ENCODE results near the gene CINP.
A peak's percentile ranks its signal among the peaks of the same experiment; 100 is the strongest.

CINP gene

GRCh38 chr14:102370305-102370809 lies 7.7 kb upstream of the CINP start:
- 59% methylated on average over 11 of the region's 11 CpGs for WGBS
- Histone ChIP-seq H3K4me1 (ENCODE audit: control insufficient read depth, insufficient read depth, low read depth, low read length) (peaks cover 3% of the 10 kb centered on the region), H2AFZ (ENCODE audit: low read depth, low read length) (no peak overlapping the region), H3K79me1 (replicated peaks; ENCODE audit: low read length, poor library complexity, severe bottlenecking) (peaks cover 30% of the 10 kb centered on the region), H3K23ac (ENCODE audit: low read length in 2 of 2) (no peak overlapping the region), H3K27ac (ENCODE audit: low read length, poor library complexity, severe bottlenecking) (no peak overlapping the region), H4K91ac (ENCODE audit: low read length) (peak overlapping the region; percentile 12), H3K4me2 (ENCODE audit: low read length, poor library complexity, severe bottlenecking) (no peak overlapping the region), H2BK15ac (ENCODE audit: low read depth, poor library complexity, severe bottlenecking) (no peak overlapping the region), H2BK12ac (ENCODE audit: low read length in 2 of 2) (no peak overlapping the region), H2BK5ac (ENCODE audit: low read depth, low read length, poor library complexity, severe bottlenecking) (no peak overlapping the region), H3K4me3 (ENCODE audit: insufficient read depth in 1 of 2, low read depth in 1 of 2, low read length in 2 of 2) (no peak overlapping the region), H4K8ac (ENCODE audit: low read length) (no peak overlapping the region), H3K9me3 (ENCODE audit: control insufficient read depth, low read length) (no peaks in the 10 kb centered on the region), H3K14ac (ENCODE audit: low read length in 2 of 2) (no peak overlapping the region), H3K9ac (ENCODE audit: low read length) (no peak overlapping the region), H3K27me3 (ENCODE audit: control insufficient read depth in 1 of 2, insufficient read depth in 1 of 2, low read length in 2 of 2) (no peaks in the 10 kb centered on the region), H2AK5ac (ENCODE audit: low read length, severe bottlenecking) (no peak overlapping the region), H3K18ac (ENCODE audit: low read depth in 1 of 2, low read length in 2 of 2) (no peak overlapping the region), H3K4ac (ENCODE audit: low read depth in 1 of 2, low read length in 2 of 2) (no peak overlapping the region), H2BK120ac (ENCODE audit: low read depth, low read length) (no peak overlapping the region), H3K36me3 (ENCODE audit: control insufficient read depth in 1 of 2, insufficient read depth in 2 of 2, low read depth in 1 of 2, low read length in 2 of 2) (peaks cover 0 to 2% of the 10 kb centered on the region in 2 experiments)
- DNase-seq = peak; percentile 53

GRCh38 chr14:102363182-102363943 lies 673 bp upstream of the CINP start:
- Histone ChIP-seq H2AK5ac (ENCODE audit: low read length, severe bottlenecking) (no peak overlapping the region), H2AFZ (ENCODE audit: low read depth, low read length) (peak overlapping the region; percentile 85), H2BK120ac (ENCODE audit: low read depth, low read length) (no peak overlapping the region), H3K23ac (ENCODE audit: low read length in 2 of 2) (peak overlapping the region; percentile 46 to 100), H3K36me3 (ENCODE audit: control insufficient read depth in 1 of 2, insufficient read depth in 2 of 2, low read depth in 1 of 2, low read length in 2 of 2) (peaks cover 4 to 19% of the 10 kb centered on the region in 2 experiments), H3K18ac (ENCODE audit: low read depth in 1 of 2, low read length in 2 of 2) (peak overlapping the region; percentile 72 to 94), H3K14ac (ENCODE audit: low read length in 2 of 2) (peak overlapping the region in 1 of 2 experiments; percentile 96), H3K4me2 (ENCODE audit: low read length, poor library complexity, severe bottlenecking) (peak overlapping the region; percentile 93), H3K27me3 (ENCODE audit: control insufficient read depth in 1 of 2, insufficient read depth in 1 of 2, low read length in 2 of 2) (no peaks in the 10 kb centered on the region), H3K27ac (ENCODE audit: low read length, poor library complexity, severe bottlenecking) (peak overlapping the region; percentile 4), H3K9me3 (ENCODE audit: control insufficient read depth, low read length) (no peaks in the 10 kb centered on the region), H3K4ac (ENCODE audit: low read depth in 1 of 2, low read length in 2 of 2) (peak overlapping the region in 1 of 2 experiments; percentile 93), H3K4me1 (ENCODE audit: control insufficient read depth, insufficient read depth, low read depth, low read length) (peaks cover 9% of the 10 kb centered on the region), H4K8ac (ENCODE audit: low read length) (peak overlapping the region; percentile 92), H3K79me1 (replicated peaks; ENCODE audit: low read length, poor library complexity, severe bottlenecking) (peaks cover 40% of the 10 kb centered on the region), H4K91ac (ENCODE audit: low read length) (peak overlapping the region; percentile 72), H3K9ac (ENCODE audit: low read length) (peak overlapping the region; percentile 93), H2BK15ac (ENCODE audit: low read depth, poor library complexity, severe bottlenecking) (peak overlapping the region; percentile 90), H2BK5ac (ENCODE audit: low read depth, low read length, poor library complexity, severe bottlenecking) (no peak overlapping the region), H2BK12ac (ENCODE audit: low read length in 2 of 2) (peak overlapping the region in 1 of 2 experiments; percentile 42), H3K4me3 (ENCODE audit: insufficient read depth in 1 of 2, low read depth in 1 of 2, low read length in 2 of 2) (peak overlapping the region; percentile 86 to 92)
- peak; percentile 56 for DNase-seq
- 5% methylated on average over 51 of the region's 53 CpGs for WGBS

- no peak overlapping the region for H2BK15ac ChIP-seq (ENCODE audit: low read depth, poor library complexity, severe bottlenecking)
- H3K4me2 ChIP-seq (ENCODE audit: low read length, poor library complexity, severe bottlenecking) = peak overlapping the region; percentile 81
- peak; percentile 58 for DNase-seq
- H2AFZ ChIP-seq (ENCODE audit: low read depth, low read length) = peak overlapping the region; percentile 96
- peak overlapping the region; percentile 93 for H3K9ac ChIP-seq (ENCODE audit: low read length)
- peaks cover 41% of the 10 kb centered on the region for H3K79me1 ChIP-seq (replicated peaks; ENCODE audit: low read length, poor library complexity, severe bottlenecking)
- H3K9me3 ChIP-seq (ENCODE audit: control insufficient read depth, low read length) = no peaks in the 10 kb centered on the region
- H3K27ac ChIP-seq (ENCODE audit: low read length, poor library complexity, severe bottlenecking) = peak overlapping the region; percentile 75
- H3K4ac ChIP-seq (ENCODE audit: low read depth in 1 of 2, low read length in 2 of 2) = peak overlapping the region in 1 of 2 experiments; percentile 34
- peak overlapping the region in 1 of 2 experiments; percentile 18 for H3K18ac ChIP-seq (ENCODE audit: low read depth in 1 of 2, low read length in 2 of 2)
- WGBS = 54% methylated on average over 4 of the region's 4 CpGs
- peaks cover 9% of the 10 kb centered on the region for H3K4me1 ChIP-seq (ENCODE audit: control insufficient read depth, insufficient read depth, low read depth, low read length)
- H2BK120ac ChIP-seq (ENCODE audit: low read depth, low read length) = no peak overlapping the region
- H4K91ac ChIP-seq (ENCODE audit: low read length) = no peak overlapping the region
- H3K36me3 ChIP-seq (ENCODE audit: control insufficient read depth in 1 of 2, insufficient read depth in 2 of 2, low read depth in 1 of 2, low read length in 2 of 2) = peaks cover 4 to 32% of the 10 kb centered on the region in 2 experiments
- H3K23ac ChIP-seq (ENCODE audit: low read length in 2 of 2) = no peak overlapping the region
- H2BK12ac ChIP-seq (ENCODE audit: low read length in 2 of 2) = no peak overlapping the region
- peak overlapping the region in 1 of 2 experiments; percentile 55 for H3K14ac ChIP-seq (ENCODE audit: low read length in 2 of 2)
- peak overlapping the region; percentile 49 for H2BK5ac ChIP-seq (ENCODE audit: low read depth, low read length, poor library complexity, severe bottlenecking)
- H4K8ac ChIP-seq (ENCODE audit: low read length) = no peak overlapping the region
- H2AK5ac ChIP-seq (ENCODE audit: low read length, severe bottlenecking) = no peak overlapping the region
- no peaks in the 10 kb centered on the region for H3K27me3 ChIP-seq (ENCODE audit: control insufficient read depth in 1 of 2, insufficient read depth in 1 of 2, low read length in 2 of 2)
- H3K4me3 ChIP-seq (ENCODE audit: insufficient read depth in 1 of 2, low read depth in 1 of 2, low read length in 2 of 2) = peak overlapping the region; percentile 86 to 92
Observed at GRCh38 chr14:102362084-102362483, 606 bp downstream of the CINP start.

GRCh38 chr14:102360388-102360787 lies 2.3 kb downstream of the CINP start:
- H3K4me2 ChIP-seq (ENCODE audit: low read length, poor library complexity, severe bottlenecking) = no peak overlapping the region
- peaks cover 9% of the 10 kb centered on the region for H3K4me1 ChIP-seq (ENCODE audit: control insufficient read depth, insufficient read depth, low read depth, low read length)
- no peak overlapping the region for H2AFZ ChIP-seq (ENCODE audit: low read depth, low read length)
- no peak overlapping the region for H2AK5ac ChIP-seq (ENCODE audit: low read length, severe bottlenecking)
- peaks cover 38% of the 10 kb centered on the region for H3K79me1 ChIP-seq (replicated peaks; ENCODE audit: low read length, poor library complexity, severe bottlenecking)
- DNase-seq = no peak
- no peak overlapping the region for H4K91ac ChIP-seq (ENCODE audit: low read length)
- peak overlapping the region in 1 of 2 experiments; percentile 22 for H3K4me3 ChIP-seq (ENCODE audit: insufficient read depth in 1 of 2, low read depth in 1 of 2, low read length in 2 of 2)
- H2BK120ac ChIP-seq (ENCODE audit: low read depth, low read length) = no peak overlapping the region
- no peak overlapping the region for H3K23ac ChIP-seq (ENCODE audit: low read length in 2 of 2)
- no peak overlapping the region for H4K8ac ChIP-seq (ENCODE audit: low read length)
- WGBS = 94% methylated on average over 1 of the region's 3 CpGs
- no peak overlapping the region for H3K9ac ChIP-seq (ENCODE audit: low read length)
- H3K9me3 ChIP-seq (ENCODE audit: control insufficient read depth, low read length) = no peaks in the 10 kb centered on the region
- H2BK5ac ChIP-seq (ENCODE audit: low read depth, low read length, poor library complexity, severe bottlenecking) = no peak overlapping the region
- H3K4ac ChIP-seq (ENCODE audit: low read depth in 1 of 2, low read length in 2 of 2) = no peak overlapping the region
- H3K27me3 ChIP-seq (ENCODE audit: control insufficient read depth in 1 of 2, insufficient read depth in 1 of 2, low read length in 2 of 2) = no peaks in the 10 kb centered on the region
- no peak overlapping the region for H2BK12ac ChIP-seq (ENCODE audit: low read length in 2 of 2)
- H3K36me3 ChIP-seq (ENCODE audit: control insufficient read depth in 1 of 2, insufficient read depth in 2 of 2, low read depth in 1 of 2, low read length in 2 of 2) = peaks cover 10 to 48% of the 10 kb centered on the region in 2 experiments
- H2BK15ac ChIP-seq (ENCODE audit: low read depth, poor library complexity, severe bottlenecking) = no peak overlapping the region
- H3K27ac ChIP-seq (ENCODE audit: low read length, poor library complexity, severe bottlenecking) = no peak overlapping the region
- H3K18ac ChIP-seq (ENCODE audit: low read depth in 1 of 2, low read length in 2 of 2) = no peak overlapping the region
- H3K14ac ChIP-seq (ENCODE audit: low read length in 2 of 2) = no peak overlapping the region
